Kidney capillary endothelial cell (primary cell): ENCODE results near the gene ZNF747.

Experiments used
- DNase-seq: peaks from one replicate; pipeline ENCODE4 v3.0.0-alpha.2; 2018; ENCODE audit warnings: low spot score

ZNF747 gene

GRCh38 chr16:30515275-30515674 lies 19.4 kb downstream of the ZNF747 start:
- DNase-seq, result no peak

- no peak for DNase-seq
These were observed 23.1 kb downstream of the ZNF747 start for GRCh38 chr16:30511509-30511908.

DNA sequence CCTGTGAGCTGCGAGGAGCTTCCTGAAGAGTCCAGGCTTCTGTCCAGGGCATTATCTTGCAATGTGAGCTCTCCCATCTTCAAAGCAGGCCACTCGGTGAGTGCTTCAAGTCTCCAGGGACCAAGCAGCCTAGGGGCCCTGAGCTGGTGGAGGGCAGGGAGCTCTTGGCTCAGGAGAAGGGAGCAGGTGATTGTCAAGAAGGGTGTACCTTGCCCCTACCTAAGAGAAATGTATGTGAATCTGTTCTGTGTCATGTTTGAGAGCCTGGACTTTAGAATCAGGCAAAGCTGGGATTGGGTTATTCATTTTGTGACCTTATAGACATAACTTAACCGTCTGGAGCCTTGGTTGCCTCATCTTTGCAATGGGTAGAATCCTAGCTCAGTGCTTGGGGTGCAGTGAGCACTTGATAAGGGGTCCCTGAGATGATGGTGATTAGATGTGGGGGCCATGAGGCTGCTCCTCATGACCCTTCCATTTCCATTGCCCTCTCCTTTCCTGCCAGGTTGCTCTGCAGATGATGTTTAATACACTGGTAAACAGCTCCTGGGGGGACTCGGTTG lies 24.2 kb downstream of the ZNF747 start:
- DNase-seq, result no peak

GRCh38 chr16:30509081-30509765 lies 25.4 kb downstream of the ZNF747 start:
- DNase-seq, result no peak

- no peak for DNase-seq
These were observed 31.0 kb downstream of the ZNF747 start for GRCh38 chr16:30503403-30504296.

- DNase-seq, result no peak
These were observed 35.4 kb downstream of the ZNF747 start for GRCh38 chr16:30499284-30499683.

- no peak for DNase-seq
These were observed 39.9 kb downstream of the ZNF747 start for GRCh38 chr16:30494709-30495108.

- DNase-seq, result no peak
These were observed 40.6 kb downstream of the ZNF747 start for GRCh38 chr16:30493941-30494488.

- peak; percentile 78 for DNase-seq
These were observed 42.8 kb downstream of the ZNF747 start for GRCh38 chr16:30491744-30492308.

GRCh38 chr16:30491229-30491628 lies 43.4 kb downstream of the ZNF747 start:
- DNase-seq, result no peak

DNA sequence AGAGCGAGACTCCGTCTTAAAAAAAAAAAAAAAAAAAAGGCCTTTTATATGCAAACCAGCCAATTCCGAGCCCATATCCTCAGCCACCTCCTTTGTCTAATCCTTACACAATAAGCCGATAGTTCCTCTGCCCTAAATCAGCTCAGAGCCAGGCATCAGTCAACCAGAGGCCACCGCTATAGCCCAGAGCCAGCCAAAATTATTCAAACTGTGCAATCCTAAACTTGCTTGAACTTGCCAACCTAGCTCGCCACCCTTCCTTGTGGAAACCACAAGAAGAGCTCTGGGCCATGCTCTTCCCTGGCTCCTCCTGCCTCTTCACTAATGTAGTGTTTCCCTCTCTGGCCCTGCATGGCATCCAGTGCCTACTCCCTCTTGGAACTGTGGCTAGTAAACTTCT lies 44.4 kb downstream of the ZNF747 start:
- no peak for DNase-seq

DNA sequence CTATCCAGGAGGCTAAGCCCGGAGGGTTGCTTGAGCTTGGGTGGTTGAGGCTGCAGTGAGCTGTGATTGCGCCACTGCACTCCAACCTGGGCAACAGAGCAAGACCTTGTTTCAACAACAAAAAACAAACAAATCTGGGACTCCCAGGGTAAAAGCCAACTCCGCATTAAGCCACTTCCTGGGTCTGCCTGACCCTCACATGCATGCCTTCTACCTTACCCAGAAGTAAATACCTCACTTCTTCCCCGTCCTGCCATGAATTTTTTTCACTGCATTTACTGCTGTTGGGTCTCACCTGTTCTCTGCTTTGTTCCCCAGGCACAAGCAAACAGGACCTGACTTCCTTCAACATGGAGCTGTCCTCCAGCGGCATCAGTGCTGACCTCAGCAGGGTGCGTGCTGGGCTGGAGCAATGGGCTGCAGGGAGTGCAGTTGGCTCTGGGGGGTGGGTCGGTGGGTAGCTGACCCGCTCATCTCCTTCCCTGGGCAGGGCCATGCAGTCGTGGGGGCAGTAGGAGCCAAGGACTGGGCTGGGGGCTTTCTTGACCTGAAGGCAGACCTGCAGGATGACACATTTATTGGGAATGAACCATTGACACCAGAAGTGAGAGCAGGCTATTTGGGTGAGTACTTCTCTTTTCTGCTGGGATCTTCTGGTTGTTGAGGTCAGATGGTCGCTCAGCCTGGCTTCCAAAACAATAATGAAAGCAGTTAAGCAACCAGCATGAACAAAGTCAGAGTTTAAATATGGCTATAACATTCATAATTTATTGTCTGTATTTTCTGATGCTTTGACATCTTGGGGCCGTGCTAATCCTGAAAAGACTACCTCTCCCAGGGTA lies 45.7 kb downstream of the ZNF747 start:
- DNase-seq, result no peak

DNA sequence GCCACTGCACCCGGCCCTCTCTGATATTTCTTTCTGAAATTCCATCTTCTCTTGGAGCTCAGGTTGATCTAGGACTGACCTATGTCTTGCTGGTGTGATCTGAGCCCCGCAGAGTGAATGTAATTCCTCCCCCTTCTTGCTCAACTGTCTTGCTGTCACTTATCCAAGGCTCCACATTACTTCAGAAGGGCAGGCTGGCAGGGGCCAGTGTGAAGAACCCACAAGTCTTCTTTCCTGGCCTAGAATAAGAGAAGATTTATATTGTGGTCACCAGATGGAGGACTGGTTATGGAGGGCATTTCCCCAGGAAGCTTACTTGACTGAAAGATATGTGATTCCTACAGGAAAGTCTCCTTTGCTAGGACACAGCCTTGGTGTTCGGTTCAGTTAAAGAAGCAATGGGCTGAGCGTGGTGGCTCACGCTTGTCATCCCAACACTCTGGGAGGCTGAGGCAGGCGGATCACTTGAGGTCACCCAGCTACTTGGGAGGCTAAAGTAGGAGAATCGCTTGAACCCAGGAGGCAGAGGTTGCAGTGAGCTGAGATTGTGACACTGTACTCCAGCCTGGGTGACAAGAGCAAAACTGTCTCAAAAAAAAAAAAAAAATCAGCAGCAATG lies 48.7 kb downstream of the ZNF747 start:
- peak; percentile 30 for DNase-seq

GRCh38 chr16:30484887-30485286 lies 49.8 kb downstream of the ZNF747 start:
- DNase-seq, result no peak

- no peak for DNase-seq
These were observed 52.3 kb downstream of the ZNF747 start for GRCh38 chr16:30482366-30482765.

- DNase-seq, result no peak
These were observed 53.3 kb downstream of the ZNF747 start for GRCh38 chr16:30481381-30481780.
